Left cardiac atrium (tissue), 4 donors: ENCODE measurements around the gene N4BP2. TPM values are rescaled to one million over a fixed set of nuclear protein-coding genes. Genes with fewer than 3 reads are reported as not detected.
"Not testable (repeated sequence)": the region's sequence is repeated elsewhere in the genome, so short reads cannot be mapped to it uniquely, and the experiment has no call there.

Experiments
- ATAC-seq, 2 donors: fragments of 200-7000 bp; cut with Tn5 transposase; one replicate each; pipeline ENCODE4 v1.9.1; 2020; ENCODE audit warnings: mild to moderate bottlenecking in 2 of 2, moderate library complexity in 2 of 2
- DNase-seq: peaks from one replicate; pipeline ENCODE4 v3.0.0-alpha.2; 2020
- intact Hi-C, 2 donors: fragments of 100-400 bp; cut with DNase I; formaldehyde crosslinking; loops; one replicate each; pipeline versions ENCODE4 v1.14.1 to v1.15.1; 2022 to 2023
- total RNA-seq, 2 donors: library from RNA; stranded (reverse); fragmentation: NEBNext Ultra II Directional; extraction: Animal tissue kit (Norgen Biotek cat#: 25700); gene quantifications; one replicate each; pipeline ENCODE4 v1.2.1, GENCODE V29; 2021
- donor health status: DM: no; HTN: yes; CAD: no.
- donor health status: DM: no; HTN: yes; CAD: no; lungs with severe emphysema.
- donor health status: DM: yes; HTN: yes; CAD: no.
- donor health status: Dilated cardiomyopathy.

N4BP2 gene
- total RNA-seq, 2 donors from 2014 or later, result 4.3 to 4.7 TPM

- intact Hi-C loops, result no loop called here
- ATAC-seq, result no peak
- no peak for DNase-seq
These were observed 10.0 kb downstream of the N4BP2 start for GRCh38 chr4:40066651-40067050.

GRCh38 chr4:40070387-40070786, 13.7 kb downstream of the N4BP2 start:
- no peak for ATAC-seq
- intact Hi-C loops, result no loop called here
- DNase-seq, result no peak

GRCh38 chr4:40086421-40086820, 29.8 kb downstream of the N4BP2 start:
- ATAC-seq, result no peak
- DNase-seq, result no peak
- intact Hi-C loops, result no loop called here

- intact Hi-C loops, result no loop called here
- no peak for DNase-seq
These were observed 31.2 kb downstream of the N4BP2 start for GRCh38 chr4:40087799-40088366.

GRCh38 chr4:40093400-40093799, 36.8 kb downstream of the N4BP2 start:
- DNase-seq, ATAC-seq, intact Hi-C loops: not testable (repeated sequence)

More at GRCh38 chr4:40087799-40088366, 31.2 kb downstream of the N4BP2 start:
- ATAC-seq, result no peak

GRCh38 chr4:40099010-40099409, 42.4 kb downstream of the N4BP2 start:
- peak in 1 of 2 donors; percentile 18 for ATAC-seq
- DNase-seq, result no peak

GRCh38 chr4:40107150-40107549, 50.5 kb downstream of the N4BP2 start:
- DNase-seq, intact Hi-C loops, ATAC-seq: not testable (repeated sequence)

More at GRCh38 chr4:40099010-40099409, 42.4 kb downstream of the N4BP2 start:
- intact Hi-C loops, result no loop called here

- no peak for ATAC-seq
These were observed 55.6 kb downstream of the N4BP2 start for GRCh38 chr4:40112027-40112792.

GRCh38 chr4:40114206-40114605, 57.6 kb downstream of the N4BP2 start:
- ATAC-seq (no peak), DNase-seq (no peak)
- intact Hi-C loops, result no loop called here

More at GRCh38 chr4:40112027-40112792, 55.6 kb downstream of the N4BP2 start:
- DNase-seq, result no peak
- intact Hi-C loops, result no loop called here

- intact Hi-C loops, result no loop called here
- DNase-seq (no peak), ATAC-seq (no peak)
These were observed 62.2 kb downstream of the N4BP2 start for GRCh38 chr4:40118861-40119260.

GRCh38 chr4:40119344-40119743, 62.7 kb downstream of the N4BP2 start:
- ATAC-seq (no peak), DNase-seq (no peak)
- intact Hi-C loops, result no loop called here

GRCh38 chr4:40121515-40121914, 64.9 kb downstream of the N4BP2 start:
- ATAC-seq, result peak; percentile 67
- no peak for DNase-seq
- intact Hi-C loops, result no loop called here

- intact Hi-C loops, result no loop called here
- DNase-seq (no peak), ATAC-seq (no peak)
These were observed 66.3 kb downstream of the N4BP2 start for GRCh38 chr4:40122941-40123340.

GRCh38 chr4:40124690-40125089, 68.0 kb downstream of the N4BP2 start:
- intact Hi-C loops, result no loop called here
- DNase-seq, result no peak
- ATAC-seq, result no peak

- no peak for ATAC-seq
- no peak for DNase-seq
- intact Hi-C loops, result no loop called here
These were observed 73.9 kb downstream of the N4BP2 start for GRCh38 chr4:40130401-40131036.

- intact Hi-C loops, result no loop called here
- ATAC-seq (no peak), DNase-seq (no peak)
These were observed 76.2 kb downstream of the N4BP2 start for GRCh38 chr4:40132816-40133215.

- intact Hi-C loops, result no loop called here
- no peak for ATAC-seq
- DNase-seq, result no peak
These were observed 77.7 kb downstream of the N4BP2 start for GRCh38 chr4:40134206-40134917.

- DNase-seq, intact Hi-C loops, ATAC-seq: not testable (repeated sequence)
These were observed 79.6 kb downstream of the N4BP2 start for GRCh38 chr4:40136202-40136601.

GRCh38 chr4:40140196-40140595, 83.5 kb downstream of the N4BP2 start:
- DNase-seq (no peak), ATAC-seq (peak in 1 of 2 donors; percentile 65)
- intact Hi-C loops, result no loop called here

GRCh38 chr4:40140597-40140996, 83.9 kb downstream of the N4BP2 start:
- DNase-seq, ATAC-seq, intact Hi-C loops: not testable (repeated sequence)
